Activated T-helper 1 cell treated with anti-CD3 and anti-CD28 coated beads, Interleukin-12 subunit alpha, Interleukin-12 subunit beta, Interleukin-2, Interleukin-4 antibody, amounts not matched to agents 30 ng/mL and 10 ng/mL and 1 ng/mL, durations not matched to agents 14 hours and 24 hours and 36 hours (primary cell): ENCODE measurements around the gene TSNAX. TPM values are rescaled to one million over a fixed set of nuclear protein-coding genes. Genes with fewer than 3 reads are reported as not detected.
A peak's percentile ranks its signal among the peaks of the same experiment; 100 is the strongest.
"Not testable (repeated sequence)": the region's sequence is repeated elsewhere in the genome, so short reads cannot be mapped to it uniquely, and the experiment has no call there.

ENCODE experiments used
- DNase-seq: peaks from one replicate; pipeline ENCODE4 v3.0.0; 2021; ENCODE audit warnings: low spot score
- H3K27ac Mint-ChIP-seq: one replicate; pipeline ENCODE4 v1.8.0; 2021; ENCODE audit warnings: mild to moderate bottlenecking, mixed read lengths
- H3K27me3 Mint-ChIP-seq: one replicate; pipeline ENCODE4 v1.8.0; 2022; ENCODE audit warnings: mild to moderate bottlenecking, moderate library complexity, mixed read lengths; ENCODE audit not compliant: insufficient read depth
- H3K36me3 Mint-ChIP-seq: one replicate; pipeline ENCODE4 v1.8.0; 2021; ENCODE audit warnings: low read depth, mixed read lengths
- H3K4me1 Mint-ChIP-seq: one replicate; pipeline ENCODE4 v1.8.0; 2021; ENCODE audit warnings: low read depth, mixed read lengths
- H3K4me3 Mint-ChIP-seq: one replicate; pipeline ENCODE4 v1.8.0; 2021; ENCODE audit warnings: mild to moderate bottlenecking, moderate library complexity, mixed read lengths
- H3K9me3 Mint-ChIP-seq: one replicate; pipeline ENCODE4 v1.8.0; 2021; ENCODE audit warnings: mixed read lengths
- intact Hi-C: fragments of 100-400 bp; cut with micrococcal nuclease; formaldehyde crosslinking; loops from one replicate; pipeline ENCODE4 v1.15.1; 2024
- total RNA-seq: library from RNA; stranded (reverse); gene quantifications from 2 replicates; pipeline ENCODE4 v1.2.3, GENCODE V29; 2022

The TSNAX gene
- total RNA-seq, 1 donor from 2014 or later = 42.7 TPM

GRCh38 chr1:231581859-231582258 is 53.4 kb downstream of the TSNAX start:
- DNase-seq = no peak
- Mint-ChIP-seq H3K36me3 (no peaks in the 10 kb centered on the region), H3K4me3 (no peak overlapping the region), H3K9me3 (no peaks in the 10 kb centered on the region), H3K27ac (no peak overlapping the region), H3K4me1 (no peaks in the 10 kb centered on the region), H3K27me3 (no peaks in the 10 kb centered on the region)
- intact Hi-C loops = no loop called here

DNA sequence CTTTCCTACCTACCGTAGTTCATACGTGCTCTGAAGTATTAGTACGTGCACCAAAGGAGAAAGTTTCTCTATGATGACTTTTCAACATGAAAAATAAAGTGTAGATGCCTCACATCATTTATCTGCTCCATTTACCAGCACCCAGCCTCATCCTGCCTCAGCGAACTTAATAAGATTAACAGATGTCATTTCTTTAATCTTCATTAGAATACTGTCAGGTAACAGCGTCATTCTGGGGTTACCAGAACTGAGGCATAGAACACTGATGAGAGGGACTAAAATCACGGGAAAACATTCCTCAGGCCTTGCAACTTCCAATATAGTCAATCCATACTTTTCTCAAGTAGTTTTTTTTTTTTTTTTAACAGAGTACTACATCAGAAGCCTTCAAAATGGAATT is 54.9 kb downstream of the TSNAX start:
- Mint-ChIP-seq H3K4me3 (no peak overlapping the region), H3K27me3 (no peaks in the 10 kb centered on the region), H3K36me3 (no peaks in the 10 kb centered on the region), H3K27ac (no peak overlapping the region), H3K4me1 (no peaks in the 10 kb centered on the region), H3K9me3 (no peaks in the 10 kb centered on the region)
- DNase-seq = no peak
- intact Hi-C loops = no loop called here

- Mint-ChIP-seq H3K27ac (no peak overlapping the region), H3K4me1 (no peaks in the 10 kb centered on the region), H3K9me3 (no peaks in the 10 kb centered on the region), H3K4me3 (no peak overlapping the region), H3K36me3 (no peaks in the 10 kb centered on the region), H3K27me3 (no peaks in the 10 kb centered on the region)
- DNase-seq = no peak
- intact Hi-C loops = no loop called here
Observed at GRCh38 chr1:231584117-231584516, 55.6 kb downstream of the TSNAX start.

GRCh38 chr1:231584921-231585320 is 56.5 kb downstream of the TSNAX start:
- intact Hi-C loops = no loop called here
- H3K36me3 Mint-ChIP-seq = no peaks in the 10 kb centered on the region
- H3K9me3 Mint-ChIP-seq = no peaks in the 10 kb centered on the region
- H3K27me3 Mint-ChIP-seq = no peaks in the 10 kb centered on the region
- no peak overlapping the region for H3K27ac Mint-ChIP-seq
- H3K4me3 Mint-ChIP-seq = no peak overlapping the region
- no peak for DNase-seq
- H3K4me1 Mint-ChIP-seq = no peaks in the 10 kb centered on the region

- Mint-ChIP-seq H3K9me3 (no peaks in the 10 kb centered on the region), H3K36me3 (no peaks in the 10 kb centered on the region), H3K4me3 (no peak overlapping the region), H3K27ac (no peak overlapping the region), H3K4me1 (peaks cover 10% of the 10 kb centered on the region), H3K27me3 (peaks cover 6% of the 10 kb centered on the region)
- peak; percentile 12 for DNase-seq
- intact Hi-C loops = no loop called here
Observed at GRCh38 chr1:231590453-231591198, 62.2 kb downstream of the TSNAX start.

DNA sequence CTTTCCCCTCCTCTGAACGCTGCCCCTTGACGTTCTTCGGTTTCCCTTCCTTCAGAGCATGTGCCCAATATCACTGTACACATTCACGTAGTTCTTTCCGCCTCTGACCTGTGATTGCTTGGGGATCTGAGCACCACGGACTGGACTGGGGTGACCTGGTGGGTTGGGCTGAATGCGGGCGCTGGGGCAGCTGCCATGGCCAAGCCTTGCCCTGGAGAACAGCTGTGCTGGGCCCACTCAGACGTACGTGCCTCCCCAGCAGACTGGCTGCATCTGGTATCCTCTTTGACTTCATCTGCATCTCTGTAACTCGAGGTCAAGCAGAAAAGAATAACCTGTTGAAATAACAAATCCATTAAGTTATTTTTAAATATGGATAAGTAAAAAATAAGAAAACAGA is 63.0 kb downstream of the TSNAX start:
- peaks cover 19% of the 10 kb centered on the region for H3K4me1 Mint-ChIP-seq
- intact Hi-C loops = no loop called here
- no peak overlapping the region for H3K4me3 Mint-ChIP-seq
- H3K27me3 Mint-ChIP-seq = peaks cover 6% of the 10 kb centered on the region
- no peak overlapping the region for H3K27ac Mint-ChIP-seq
- DNase-seq = no peak
- no peaks in the 10 kb centered on the region for H3K9me3 Mint-ChIP-seq
- no peaks in the 10 kb centered on the region for H3K36me3 Mint-ChIP-seq

DNA sequence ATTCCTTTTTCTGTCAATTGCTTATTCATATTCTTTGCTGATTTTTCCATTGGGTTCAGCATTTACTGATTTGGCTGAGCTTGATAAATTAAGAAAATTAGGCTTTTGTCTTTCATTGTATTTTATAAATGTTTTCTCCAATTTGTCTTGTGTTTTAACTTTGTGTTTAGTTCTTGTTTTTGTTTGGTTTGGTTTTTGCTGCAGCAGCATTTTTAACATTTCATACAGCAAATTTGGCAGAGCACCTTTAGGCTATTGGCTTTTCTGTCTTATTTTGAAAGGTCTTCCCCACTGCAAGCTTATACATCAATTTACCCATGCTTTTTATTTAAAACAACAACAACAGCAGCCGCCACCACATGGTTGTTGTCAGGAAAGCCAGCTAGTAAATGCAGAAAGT is 64.3 kb downstream of the TSNAX start:
- Mint-ChIP-seq H3K9me3 (no peaks in the 10 kb centered on the region), H3K4me3 (no peak overlapping the region), H3K4me1 (peaks cover 22% of the 10 kb centered on the region), H3K27me3 (peaks cover 6% of the 10 kb centered on the region), H3K36me3 (no peaks in the 10 kb centered on the region), H3K27ac (no peak overlapping the region)
- intact Hi-C loops = loop anchor here (1.0 kb wide), 1 partner anchor 235 kb away; no protein-coding TSS in a partner anchor
- no peak for DNase-seq

DNA sequence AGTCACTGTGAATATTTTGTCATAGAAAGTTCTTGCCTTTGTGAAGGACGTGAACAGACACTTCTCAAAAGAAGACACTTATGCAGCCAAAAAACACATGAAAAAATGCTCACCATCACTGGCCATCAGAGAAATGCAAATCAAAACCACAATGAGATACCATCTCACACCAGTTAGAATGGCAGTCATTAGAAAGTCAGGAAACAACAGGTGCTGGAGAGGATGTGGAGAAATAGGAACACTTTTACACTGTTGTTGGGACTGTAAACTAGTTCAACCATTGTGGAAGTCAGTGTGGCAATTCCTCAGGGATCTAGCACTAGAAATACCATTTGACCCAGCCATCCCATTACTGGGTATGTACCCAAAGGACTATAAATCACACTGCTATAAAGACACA is 64.8 kb downstream of the TSNAX start:
- H3K4me1 Mint-ChIP-seq = peaks cover 22% of the 10 kb centered on the region
- H3K27me3 Mint-ChIP-seq, H3K9me3 Mint-ChIP-seq, H3K27ac Mint-ChIP-seq, DNase-seq, intact Hi-C loops, H3K4me3 Mint-ChIP-seq, H3K36me3 Mint-ChIP-seq: not testable (repeated sequence)

DNA sequence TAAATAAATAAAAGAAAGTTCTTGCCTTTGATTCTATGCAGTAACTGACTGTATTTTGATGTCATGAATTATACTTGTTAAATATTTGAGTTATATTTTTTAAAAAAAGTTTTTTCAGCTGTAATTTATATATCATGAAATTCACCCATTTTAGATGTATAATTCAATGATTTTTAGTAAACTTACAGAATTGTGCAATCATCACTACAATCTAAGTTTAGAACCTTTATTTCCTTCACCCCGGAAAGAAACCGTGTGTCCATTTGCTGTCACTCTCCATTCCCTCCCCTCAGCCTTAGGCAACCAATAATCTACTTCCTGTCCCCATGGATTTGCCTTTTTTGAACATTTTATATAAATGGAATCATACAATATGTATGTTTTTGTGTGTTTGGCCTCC is 65.7 kb downstream of the TSNAX start:
- no peaks in the 10 kb centered on the region for H3K36me3 Mint-ChIP-seq
- peaks cover 22% of the 10 kb centered on the region for H3K4me1 Mint-ChIP-seq
- no peak for DNase-seq
- no peak overlapping the region for H3K27ac Mint-ChIP-seq
- H3K9me3 Mint-ChIP-seq = no peaks in the 10 kb centered on the region
- H3K4me3 Mint-ChIP-seq = no peak overlapping the region
- peaks cover 6% of the 10 kb centered on the region for H3K27me3 Mint-ChIP-seq
- intact Hi-C loops = no loop called here

- peaks cover 6% of the 10 kb centered on the region for H3K27me3 Mint-ChIP-seq
- peaks cover 22% of the 10 kb centered on the region for H3K4me1 Mint-ChIP-seq
- H3K36me3 Mint-ChIP-seq = no peaks in the 10 kb centered on the region
- no peak overlapping the region for H3K27ac Mint-ChIP-seq
- no peaks in the 10 kb centered on the region for H3K9me3 Mint-ChIP-seq
- no peak overlapping the region for H3K4me3 Mint-ChIP-seq
- intact Hi-C loops = no loop called here
- no peak for DNase-seq
Observed at GRCh38 chr1:231594749-231595148, 66.3 kb downstream of the TSNAX start.

- intact Hi-C loops = no loop called here
- Mint-ChIP-seq H3K4me3 (no peak overlapping the region), H3K36me3 (no peaks in the 10 kb centered on the region), H3K9me3 (no peaks in the 10 kb centered on the region), H3K27me3 (peaks cover 3% of the 10 kb centered on the region), H3K4me1 (peaks cover 15% of the 10 kb centered on the region), H3K27ac (no peak overlapping the region)
- no peak for DNase-seq
Observed at GRCh38 chr1:231596337-231596791, 67.9 kb downstream of the TSNAX start.

DNA sequence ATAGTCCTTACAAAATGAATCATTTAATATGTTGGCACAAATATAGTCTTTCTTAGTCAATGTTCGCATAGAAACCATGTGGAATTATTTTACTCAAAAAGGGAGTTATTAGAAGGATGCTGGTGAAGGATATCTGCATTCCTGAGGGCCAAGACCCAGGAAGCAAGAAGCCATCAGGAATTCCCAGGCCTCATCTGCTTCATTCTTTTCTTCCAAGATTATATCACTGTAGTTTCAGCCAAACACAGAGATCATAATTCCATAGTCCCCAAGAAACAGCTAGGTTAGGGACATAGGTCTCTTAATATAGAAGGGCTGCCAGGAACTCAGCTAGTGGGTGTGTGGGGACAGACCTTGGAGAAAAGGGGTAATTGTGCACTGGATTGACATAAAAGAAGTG is 69.5 kb downstream of the TSNAX start:
- no peaks in the 10 kb centered on the region for H3K36me3 Mint-ChIP-seq
- no peak overlapping the region for H3K27ac Mint-ChIP-seq
- no peak for DNase-seq
- peaks cover 5% of the 10 kb centered on the region for H3K27me3 Mint-ChIP-seq
- peaks cover 15% of the 10 kb centered on the region for H3K4me1 Mint-ChIP-seq
- no peak overlapping the region for H3K4me3 Mint-ChIP-seq
- intact Hi-C loops = no loop called here
- H3K9me3 Mint-ChIP-seq = no peaks in the 10 kb centered on the region

- no peak for DNase-seq
Observed at GRCh38 chr1:231600458-231600976, 72.0 kb downstream of the TSNAX start.

More at GRCh38 chr1:231600458-231600976, 72.0 kb downstream of the TSNAX start:
- Mint-ChIP-seq H3K4me3 (no peak overlapping the region), H3K27me3 (peaks cover 2% of the 10 kb centered on the region), H3K36me3 (no peaks in the 10 kb centered on the region), H3K4me1 (peaks cover 25% of the 10 kb centered on the region), H3K27ac (no peak overlapping the region), H3K9me3 (no peaks in the 10 kb centered on the region)
- intact Hi-C loops = loop anchor here (5.0 kb wide), 3 partner anchors 48 to 683 kb away; partner anchors contain the start of gene GNPAT
